SW480 (cell line): ENCODE results near the gene SMG9.
"Not testable (repeated sequence)": the region's sequence is repeated elsewhere in the genome, so short reads cannot be mapped to it uniquely, and the experiment has no call there.

Experiments used
- DNase-seq: peaks from one replicate; pipeline ENCODE4 v3.0.0-alpha.2; 2016; ENCODE audit warnings: low spot score

SMG9 gene

DNA sequence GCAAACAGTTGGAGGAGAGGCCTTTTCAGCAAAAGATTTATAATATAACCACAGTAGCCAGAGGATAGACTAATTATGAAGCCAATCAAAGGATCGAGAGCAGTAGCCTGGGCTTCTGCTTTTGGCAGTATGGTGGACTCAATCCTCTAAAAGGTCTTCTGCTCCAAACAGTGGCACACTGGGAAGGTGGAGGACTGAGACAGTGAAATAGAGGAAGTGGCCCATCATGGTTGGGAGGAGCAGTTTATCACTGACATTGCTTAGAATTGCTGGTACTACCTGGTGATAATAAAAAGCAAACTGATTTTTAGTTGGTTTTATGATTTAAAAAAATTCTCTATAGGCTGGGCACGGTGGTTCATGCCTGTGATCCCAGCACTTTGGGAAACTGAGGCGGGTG is 63.9 kb downstream of the SMG9 start:
- DNase-seq = no peak

GRCh38 chr19:43690444-43690843 is 64.3 kb downstream of the SMG9 start:
- DNase-seq = no peak

- DNase-seq = no peak
These were observed 66.6 kb downstream of the SMG9 start for GRCh38 chr19:43688059-43688701.

- DNase-seq = no peak
These were observed 67.1 kb downstream of the SMG9 start for GRCh38 chr19:43687660-43687997.

DNA sequence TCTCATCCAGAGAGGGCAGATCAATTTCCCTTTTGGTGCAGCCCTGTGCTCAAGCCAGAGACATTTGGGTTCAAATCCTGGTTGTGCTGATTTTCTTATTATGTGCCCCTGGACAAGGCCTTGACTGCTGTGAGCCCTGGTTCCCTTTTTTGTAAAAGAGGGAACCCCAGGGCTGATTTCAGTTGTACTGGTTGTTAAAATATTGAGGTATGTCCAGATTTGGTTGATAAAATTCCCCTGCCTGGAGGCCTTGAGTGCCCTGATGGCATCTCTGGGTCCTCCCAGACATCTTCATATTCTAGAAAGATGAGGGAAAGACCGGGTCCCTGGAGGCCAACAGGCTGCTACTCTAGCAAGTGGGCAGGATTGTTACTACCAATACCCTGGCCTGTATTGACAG is 70.4 kb downstream of the SMG9 start:
- no peak for DNase-seq

- DNase-seq = no peak
These were observed 70.9 kb downstream of the SMG9 start for GRCh38 chr19:43683905-43684304.

DNA sequence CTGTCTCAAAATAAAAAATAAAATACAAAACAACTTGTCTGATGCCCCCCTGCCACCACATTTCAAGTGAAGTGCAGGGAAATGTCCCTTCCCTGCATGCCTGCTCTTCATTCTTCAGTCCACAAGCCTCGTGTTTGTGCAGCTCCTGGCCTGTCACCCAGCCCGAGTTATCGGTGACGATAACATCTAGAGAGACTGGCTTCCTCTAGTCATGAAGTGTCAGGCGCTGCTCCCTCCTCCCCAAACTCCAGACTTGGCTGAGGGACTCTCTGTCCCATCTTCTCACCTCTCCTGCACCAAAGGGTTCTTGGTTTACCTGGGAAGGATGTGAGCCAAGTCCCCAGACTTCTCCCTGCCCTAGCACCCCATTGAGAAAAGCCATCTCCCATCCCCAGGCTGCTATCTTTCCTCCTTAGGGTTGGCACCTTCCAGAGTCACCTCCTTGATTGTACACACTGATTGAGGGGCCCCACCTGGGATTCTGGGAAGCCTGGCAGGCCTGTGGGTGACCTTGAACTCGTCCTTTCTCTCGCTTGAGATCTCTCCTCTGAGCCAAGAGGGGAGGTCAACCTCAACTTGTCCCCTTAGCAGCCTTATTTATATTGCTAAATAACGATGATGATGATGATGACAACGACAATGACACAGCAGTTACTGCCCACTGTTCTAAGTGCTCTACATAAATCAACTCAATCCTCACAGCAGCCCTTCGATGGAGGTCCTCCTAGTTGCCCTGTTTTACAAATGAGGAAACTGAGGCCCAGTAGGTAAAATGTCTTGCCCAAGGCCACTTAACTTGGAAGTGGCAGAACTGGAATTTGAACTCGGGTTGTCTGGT is 71.7 kb downstream of the SMG9 start:
- no peak for DNase-seq

GRCh38 chr19:43682269-43682668 is 72.5 kb downstream of the SMG9 start:
- DNase-seq = not testable (repeated sequence)

DNA sequence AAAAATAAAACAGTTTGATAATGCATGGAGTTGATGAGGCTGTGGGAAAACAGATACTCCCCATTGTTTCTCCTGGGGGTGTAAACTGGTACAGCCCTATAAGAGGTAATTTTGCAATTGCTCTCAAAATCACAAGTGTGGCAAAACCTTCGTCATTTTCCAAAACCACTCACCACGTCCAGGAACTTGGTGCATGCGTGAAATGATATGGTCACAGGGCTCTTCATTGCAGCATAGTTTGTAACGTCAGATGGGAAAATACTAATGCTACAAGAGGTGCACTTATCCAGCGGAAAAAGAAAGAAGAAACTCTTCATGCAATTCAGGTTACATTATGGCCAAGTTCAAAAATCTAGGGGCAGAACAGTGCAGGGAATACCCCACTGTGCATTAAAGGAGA is 72.9 kb downstream of the SMG9 start:
- no peak for DNase-seq

GRCh38 chr19:43678512-43679261 is 76.1 kb downstream of the SMG9 start:
- DNase-seq = no peak
